HepG2 (cell line): Measurements from ENCODE around the gene RORC. TPM values are rescaled to one million over a fixed set of nuclear protein-coding genes. Genes with fewer than 3 reads are reported as not detected.
A peak's percentile ranks its signal among the peaks of the same experiment; 100 is the strongest.

Source experiments
- ATAC-seq: fragments of 200-7000 bp; cut with Tn5 transposase; 3 replicates; pipeline ENCODE4 v1.9.1; 2020; ENCODE audit warnings: mild to moderate bottlenecking, moderate library complexity
- BruUV-seq: library from RNA; stranded (reverse); fragments of 400-500 nt; replicated peaks from 2 replicates; lab custom pipeline; 2021; lab: Mats Ljungman, UMichigan
- CTCF ChIA-PET: fragments of 300-600 bp; formaldehyde crosslinking; extraction: SDS; loops from one replicate; lab custom pipeline; 2021; ENCODE audit warnings: low total read pairs, inconsistent platforms, low intra/inter-chr PET ratio; lab: Yijun Ruan, JAX
- POLR2A ChIA-PET: fragments of 350-600 bp; sonication (Branson Sonifier 250); formaldehyde crosslinking; loops from one replicate; lab custom pipeline; 2020; ENCODE audit warnings: antibody characterized with exemption, inconsistent platforms; lab: Yijun Ruan, JAX
- DNase-seq: peaks from one replicate; pipeline ENCODE4 v3.0.0-alpha.2; 2015; ENCODE audit warnings: low spot score
- FAIRE-seq: peaks from 3 replicates; lab custom pipeline; 2011; peaks lifted over from hg19 to GRCh38; lab: Jason Lieb, UNC
- H2AFZ ChIP-seq: one replicate; pipeline ENCODE4 v1.6.1; 2011; ENCODE audit warnings: low read length, inconsistent platforms
- H3K27ac ChIP-seq: fragments of 300-600 bp; 3 replicates; pipeline ENCODE4 v1.8.0; 2011; ENCODE audit warnings: mixed run types, mild to moderate bottlenecking, mixed read lengths, low read length, inconsistent platforms; ENCODE audit not compliant: insufficient read depth; ENCODE audit errors: extremely low read length
- H3K27me3 ChIP-seq, 2 experiments: fragments of 200-600 bp in 1 of 2; 2 replicates in 1 of 2; 3 replicates in 1 of 2; pipeline versions ENCODE4 v1.6.0 to v1.8.0; 2011; ENCODE audit warnings: low read length in 2 of 2, mild to moderate bottlenecking in 2 of 2, moderate library complexity in 2 of 2, inconsistent platforms in 1 of 2; ENCODE audit not compliant: insufficient read depth in 2 of 2, control insufficient read depth in 1 of 2
- H3K36me3 ChIP-seq, 2 experiments: fragments of 200-600 bp in 1 of 2; replicated peaks in 1 of 2; 2 replicates in 1 of 2; 3 replicates in 1 of 2; pipeline versions ENCODE4 v1.5.1 to v1.8.0; 2011; ENCODE audit warnings: low read length in 2 of 2, inconsistent platforms in 1 of 2; ENCODE audit not compliant: insufficient read depth in 2 of 2, control insufficient read depth in 1 of 2
- H3K4me1 ChIP-seq: 2 replicates; pipeline ENCODE4 v1.5.1; 2012; ENCODE audit warnings: low read length, inconsistent platforms; ENCODE audit not compliant: insufficient read depth
- H3K4me2 ChIP-seq: 2 replicates; pipeline ENCODE4 v1.6.0; 2011; ENCODE audit warnings: low read depth, low read length, inconsistent platforms
- H3K4me3 ChIP-seq, 3 experiments: fragments of 200-600 bp in 1 of 3; sonication (generic), shearing (Covaris generic) in 1 of 3; replicated peaks in 1 of 3; 2 replicates each; pipeline ENCODE4 v1.5.1; 2011 to 2016; ENCODE audit warnings: low read length in 3 of 3, inconsistent platforms in 2 of 3, low read depth in 2 of 3, mild to moderate bottlenecking in 2 of 3, control low read depth in 1 of 3, mixed read lengths in 1 of 3; ENCODE audit not compliant: insufficient read depth in 1 of 3
- H3K79me2 ChIP-seq: one replicate; pipeline ENCODE4 v1.6.1; 2011; ENCODE audit warnings: low read length, inconsistent platforms; ENCODE audit not compliant: insufficient read depth
- H3K9ac ChIP-seq: 2 replicates; pipeline ENCODE4 v1.6.0; 2011; ENCODE audit warnings: mild to moderate bottlenecking, low read depth, low read length, inconsistent platforms; ENCODE audit not compliant: insufficient read depth
- H3K9me3 ChIP-seq: 2 replicates; pipeline ENCODE4 v1.5.1; 2012; ENCODE audit warnings: mild to moderate bottlenecking, low read length
- H4K20me1 ChIP-seq: 2 replicates; pipeline ENCODE4 v1.6.0; 2011; ENCODE audit warnings: inconsistent platforms, mild to moderate bottlenecking, low read length, moderate library complexity; ENCODE audit not compliant: insufficient read depth
- CCAR2 ChIP-seq: fragments of 200-400 bp; formaldehyde crosslinking; optimal IDR thresholded peaks from 2 replicates; pipeline ENCODE3; 2018; ENCODE audit warnings: low read depth, mild to moderate bottlenecking, low read length, moderate library complexity
- GABPA ChIP-seq, 2 experiments: IDR thresholded peaks; 2 replicates each; pipeline ENCODE4 v1.6.1; 2011 to 2016; ENCODE audit warnings: low read depth in 2 of 2, low read length in 1 of 2, missing biosample characterization in 1 of 2, missing genetic modification characterization in 1 of 2
- GATAD2A ChIP-seq: IDR thresholded peaks from 2 replicates; pipeline ENCODE4 v1.6.1; 2016
- MAFG ChIP-seq: sonication (generic); formaldehyde crosslinking; IDR thresholded peaks from 2 replicates; pipeline ENCODE4 v1.5.1; 2020; ENCODE audit warnings: mild to moderate bottlenecking, missing genetic modification reagents
- PHF20 ChIP-seq: sonication (generic); formaldehyde crosslinking; IDR thresholded peaks from 2 replicates; pipeline ENCODE4 v1.5.0; 2020; ENCODE audit warnings: mild to moderate bottlenecking, missing genetic modification reagents
- SMAD9 ChIP-seq: sonication (generic); formaldehyde crosslinking; IDR thresholded peaks from 2 replicates; pipeline ENCODE4 v1.5.1; 2020; ENCODE audit warnings: mild to moderate bottlenecking, missing genetic modification reagents
- ZFP1 ChIP-seq: IDR thresholded peaks from 2 replicates; pipeline ENCODE4 v1.6.1; 2016
- WGBS: methylation state at CpG from one replicate; pipeline ENCODE4 v1.1.6; 2017; ENCODE audit warnings: low lambda C conversion rate; 5-methylcytosine and 5-hydroxymethylcytosine counted together
- in situ Hi-C: cut with HindIII; loops from 2 replicates; pipeline ENCODE4 v1.10.0; 2017; ENCODE audit warnings: low pct_unique_long_range_greater_than_20kb; ENCODE audit not compliant: extremely low pct_ligation_motif_present
- intact Hi-C: fragments of 100-400 bp; cut with micrococcal nuclease; formaldehyde crosslinking; loops from one replicate; pipeline ENCODE4 v1.10.0; 2022; ENCODE audit not compliant: unreplicated experiment
- polyA plus RNA-seq, 8 experiments: library from polyadenylated mRNA; depleted of rRNA in 3 of 8; stranded (reverse) in 7 of 8; unstranded in 1 of 8; fragments of >200 nt; fragmentation: Illumina TruSeq in 4 of 8; extraction: Trizol in 4 of 8; gene quantifications; 2 replicates each; pipeline versions ENCODE4 v1.2.1 to v1.2.3, GENCODE V29; 2011 to 2016; ENCODE audit warnings: low read depth in 4 of 8, missing spikeins in 1 of 8, mixed read lengths in 1 of 8; ENCODE audit not compliant: insufficient read depth in 1 of 8
- total RNA-seq, 5 experiments: library from RNA; depleted of rRNA; stranded (reverse); fragments of >200 nt; fragmentation: Illumina TruSeq; extraction: Trizol; gene quantifications; 2 replicates each; pipeline ENCODE4 v1.2.3, GENCODE V29; 2016; ENCODE audit warnings: low read depth in 1 of 5
- TF ChIP-seq, protein P1 (sequence below): sonication (generic); formaldehyde crosslinking; IDR thresholded peaks from 2 replicates; pipeline ENCODE4 v1.4.0; 2020; ENCODE audit warnings: low read depth, mild to moderate bottlenecking, missing genetic modification reagents
- TF ChIP-seq, protein P2 (sequence below): sonication (generic); formaldehyde crosslinking; IDR thresholded peaks from 2 replicates; pipeline ENCODE4 v1.5.0; 2020; ENCODE audit warnings: mild to moderate bottlenecking, missing genetic modification reagents
- TF ChIP-seq, protein P3 (sequence below): IDR thresholded peaks from 2 replicates; pipeline ENCODE4 v1.6.1; 2016; ENCODE audit warnings: missing compliant biosample characterization, missing genetic modification reagents, borderline replicate concordance
- TF ChIP-seq, protein P4 (sequence below): IDR thresholded peaks from 2 replicates; pipeline ENCODE4 v1.6.1; 2016; ENCODE audit warnings: low read depth, borderline replicate concordance
- TF ChIP-seq, protein P5 (sequence below): fragments of 450-650 bp; IDR thresholded peaks from 2 replicates; pipeline ENCODE4 v1.6.1; 2017; ENCODE audit warnings: mild to moderate bottlenecking

RORC gene
- total and polyA plus RNA-seq, 2 of the 13 experiments (the other 11 are each of a cell fraction or from before 2014, with no cell fraction given): 2.5 to 6.5 TPM

DNA sequence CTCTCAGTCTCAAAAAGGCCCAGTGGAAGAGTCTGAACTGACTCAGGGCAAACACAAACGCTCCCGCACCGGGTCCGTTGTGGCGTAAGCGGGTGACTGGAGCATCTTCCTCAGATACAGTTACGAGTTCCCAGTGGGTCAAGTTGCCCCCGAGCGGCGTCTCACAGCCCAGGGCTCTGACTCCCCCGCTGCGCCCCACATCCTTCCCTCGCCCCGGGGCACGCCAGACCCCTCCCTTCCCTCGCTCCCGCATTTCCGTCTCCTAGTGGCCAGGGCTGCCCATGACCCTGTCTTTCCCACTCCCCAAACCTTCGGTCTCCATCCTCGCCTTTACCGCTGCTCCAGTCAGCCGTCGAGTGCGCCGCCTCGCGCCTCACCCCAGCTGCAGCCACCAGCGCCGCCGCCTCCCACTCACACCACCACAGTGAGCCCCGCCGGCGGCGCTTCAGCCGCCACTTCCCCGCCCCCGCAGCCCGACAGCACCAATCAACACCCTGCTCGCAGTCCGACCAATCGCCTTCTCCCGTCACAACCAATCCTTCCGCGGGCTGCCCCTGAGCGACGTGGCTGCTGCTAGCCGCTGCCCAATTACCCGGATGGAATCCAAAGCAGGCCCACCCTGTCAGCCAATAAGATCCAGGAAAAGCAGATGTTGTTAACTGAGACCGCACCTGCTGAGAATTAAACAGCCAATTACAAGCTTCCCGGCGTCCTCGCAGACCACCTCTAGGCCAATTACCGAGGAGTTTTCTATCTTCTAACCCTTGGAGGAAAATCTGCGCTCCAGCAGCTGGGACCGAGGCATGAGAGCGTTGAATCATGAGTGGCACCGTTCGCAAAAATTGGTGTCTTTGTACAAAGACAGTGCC, 41.3 kb downstream of the RORC start, which contains the start of gene TDRKH:
TDRKH (minus strand) TSS at position 430 of the 869 bp plus-strand sequence. CDS start 7,478 bp downstream, outside the sequence.
- Histone ChIP-seq H3K27ac (peak within 1 kb of the TSS; percentile 71), H3K27me3 (no peaks in the 10 kb centered on the region), H4K20me1 (no peaks in the 10 kb centered on the region), H3K79me2 (peaks cover 11% of the 10 kb centered on the region), H3K4me1 (peaks cover 24% of the 10 kb centered on the region), H3K9ac (peak within 1 kb of the TSS; percentile 81), H2AFZ (peak within 1 kb of the TSS; percentile 75), H3K4me2 (peak within 1 kb of the TSS; percentile 86), H3K4me3 (peak within 1 kb of the TSS; percentile 68 to 86 (median 79)), H3K9me3 (no peaks in the 10 kb centered on the region), H3K36me3 (no peaks in the 10 kb centered on the region; a peak in 1 of 5 replicates)
- ATAC-seq (peak; percentile 98), FAIRE-seq (peak; percentile 97), DNase-seq (peak; percentile 98)
- CTCF ChIA-PET: no interaction called here
- no TSS peak for BruUV-seq
- WGBS: 2% methylated on average over 37 of the region's 58 CpGs
- intact Hi-C loops (loop anchor here (5.0 kb wide), 1 partner anchor 42 kb away; the partner anchor contains the start of gene RORC), in situ Hi-C loops (no loop called here)
- POLR2A ChIA-PET: interaction anchor here (0.6 to 2.5 kb wide), 4 partner anchors 12 to 43 kb away, joined by 4 to 21 read pairs (median 4); partner anchors contain the start of gene MRPL9
- TF ChIP-seq CCAR2 (no peak), GABPA (IDR thresholded peaks at IDR 0.05; ENCODE audit: low read depth, low read length) (no peak), GABPA (CRISPR knock-in tag; IDR thresholded peaks at IDR 0.05; ENCODE audit: low read depth) (no peak), ZFP1 (no peak), MAFG (CRISPR knock-in tag) (no peak), GATAD2A (peak; percentile 26; the same call in 1 of the 2 replicates), SMAD9 (CRISPR knock-in tag) (peak; percentile 82; the same call in 1 of the 2 replicates), PHF20 (CRISPR knock-in tag) (peak; percentile 68)
- TF ChIP-seq, protein P1, sequence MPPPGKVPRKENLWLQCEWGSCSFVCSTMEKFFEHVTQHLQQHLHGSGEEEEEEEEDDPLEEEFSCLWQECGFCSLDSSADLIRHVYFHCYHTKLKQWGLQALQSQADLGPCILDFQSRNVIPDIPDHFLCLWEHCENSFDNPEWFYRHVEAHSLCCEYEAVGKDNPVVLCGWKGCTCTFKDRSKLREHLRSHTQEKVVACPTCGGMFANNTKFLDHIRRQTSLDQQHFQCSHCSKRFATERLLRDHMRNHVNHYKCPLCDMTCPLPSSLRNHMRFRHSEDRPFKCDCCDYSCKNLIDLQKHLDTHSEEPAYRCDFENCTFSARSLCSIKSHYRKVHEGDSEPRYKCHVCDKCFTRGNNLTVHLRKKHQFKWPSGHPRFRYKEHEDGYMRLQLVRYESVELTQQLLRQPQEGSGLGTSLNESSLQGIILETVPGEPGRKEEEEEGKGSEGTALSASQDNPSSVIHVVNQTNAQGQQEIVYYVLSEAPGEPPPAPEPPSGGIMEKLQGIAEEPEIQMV: no peak
- TF ChIP-seq, protein P2, sequence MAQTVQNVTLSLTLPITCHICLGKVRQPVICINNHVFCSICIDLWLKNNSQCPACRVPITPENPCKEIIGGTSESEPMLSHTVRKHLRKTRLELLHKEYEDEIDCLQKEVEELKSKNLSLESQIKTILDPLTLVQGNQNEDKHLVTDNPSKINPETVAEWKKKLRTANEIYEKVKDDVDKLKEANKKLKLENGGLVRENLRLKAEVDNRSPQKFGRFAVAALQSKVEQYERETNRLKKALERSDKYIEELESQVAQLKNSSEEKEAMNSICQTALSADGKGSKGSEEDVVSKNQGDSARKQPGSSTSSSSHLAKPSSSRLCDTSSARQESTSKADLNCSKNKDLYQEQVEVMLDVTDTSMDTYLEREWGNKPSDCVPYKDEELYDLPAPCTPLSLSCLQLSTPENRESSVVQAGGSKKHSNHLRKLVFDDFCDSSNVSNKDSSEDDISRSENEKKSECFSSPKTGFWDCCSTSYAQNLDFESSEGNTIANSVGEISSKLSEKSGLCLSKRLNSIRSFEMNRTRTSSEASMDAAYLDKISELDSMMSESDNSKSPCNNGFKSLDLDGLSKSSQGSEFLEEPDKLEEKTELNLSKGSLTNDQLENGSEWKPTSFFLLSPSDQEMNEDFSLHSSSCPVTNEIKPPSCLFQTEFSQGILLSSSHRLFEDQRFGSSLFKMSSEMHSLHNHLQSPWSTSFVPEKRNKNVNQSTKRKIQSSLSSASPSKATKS (CRISPR knock-in tag): no peak
- TF ChIP-seq, protein P3, sequence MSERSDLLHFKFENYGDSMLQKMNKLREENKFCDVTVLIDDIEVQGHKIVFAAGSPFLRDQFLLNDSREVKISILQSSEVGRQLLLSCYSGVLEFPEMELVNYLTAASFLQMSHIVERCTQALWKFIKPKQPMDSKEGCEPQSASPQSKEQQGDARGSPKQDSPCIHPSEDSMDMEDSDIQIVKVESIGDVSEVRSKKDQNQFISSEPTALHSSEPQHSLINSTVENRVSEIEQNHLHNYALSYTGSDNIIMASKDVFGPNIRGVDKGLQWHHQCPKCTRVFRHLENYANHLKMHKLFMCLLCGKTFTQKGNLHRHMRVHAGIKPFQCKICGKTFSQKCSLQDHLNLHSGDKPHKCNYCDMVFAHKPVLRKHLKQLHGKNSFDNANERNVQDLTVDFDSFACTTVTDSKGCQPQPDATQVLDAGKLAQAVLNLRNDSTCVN (CRISPR knock-in tag): peak; percentile 49; the same call in 1 of the 2 replicates
- TF ChIP-seq, protein P4, sequence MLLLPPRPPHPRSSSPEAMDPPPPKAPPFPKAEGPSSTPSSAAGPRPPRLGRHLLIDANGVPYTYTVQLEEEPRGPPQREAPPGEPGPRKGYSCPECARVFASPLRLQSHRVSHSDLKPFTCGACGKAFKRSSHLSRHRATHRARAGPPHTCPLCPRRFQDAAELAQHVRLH (CRISPR knock-in tag): peak; percentile 77
- TF ChIP-seq, protein P5, sequence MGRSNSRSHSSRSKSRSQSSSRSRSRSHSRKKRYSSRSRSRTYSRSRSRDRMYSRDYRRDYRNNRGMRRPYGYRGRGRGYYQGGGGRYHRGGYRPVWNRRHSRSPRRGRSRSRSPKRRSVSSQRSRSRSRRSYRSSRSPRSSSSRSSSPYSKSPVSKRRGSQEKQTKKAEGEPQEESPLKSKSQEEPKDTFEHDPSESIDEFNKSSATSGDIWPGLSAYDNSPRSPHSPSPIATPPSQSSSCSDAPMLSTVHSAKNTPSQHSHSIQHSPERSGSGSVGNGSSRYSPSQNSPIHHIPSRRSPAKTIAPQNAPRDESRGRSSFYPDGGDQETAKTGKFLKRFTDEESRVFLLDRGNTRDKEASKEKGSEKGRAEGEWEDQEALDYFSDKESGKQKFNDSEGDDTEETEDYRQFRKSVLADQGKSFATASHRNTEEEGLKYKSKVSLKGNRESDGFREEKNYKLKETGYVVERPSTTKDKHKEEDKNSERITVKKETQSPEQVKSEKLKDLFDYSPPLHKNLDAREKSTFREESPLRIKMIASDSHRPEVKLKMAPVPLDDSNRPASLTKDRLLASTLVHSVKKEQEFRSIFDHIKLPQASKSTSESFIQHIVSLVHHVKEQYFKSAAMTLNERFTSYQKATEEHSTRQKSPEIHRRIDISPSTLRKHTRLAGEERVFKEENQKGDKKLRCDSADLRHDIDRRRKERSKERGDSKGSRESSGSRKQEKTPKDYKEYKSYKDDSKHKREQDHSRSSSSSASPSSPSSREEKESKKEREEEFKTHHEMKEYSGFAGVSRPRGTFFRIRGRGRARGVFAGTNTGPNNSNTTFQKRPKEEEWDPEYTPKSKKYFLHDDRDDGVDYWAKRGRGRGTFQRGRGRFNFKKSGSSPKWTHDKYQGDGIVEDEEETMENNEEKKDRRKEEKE: no peak
